HL-60 (cell line): Measurements from ENCODE around the gene SZT2.

Source experiments
- CTCF ChIP-seq: IDR thresholded peaks from one replicate; pipeline ENCODE4 v1.5.1; 2011; ENCODE audit warnings: low read length, control low read depth, inconsistent platforms; ENCODE audit not compliant: insufficient read depth
- POLR2AphosphoS5 ChIP-seq: IDR thresholded peaks from 2 replicates; pipeline ENCODE4 v1.6.1; 2012; ENCODE audit warnings: low read depth
- REST ChIP-seq: IDR thresholded peaks from 2 replicates; pipeline ENCODE4 v1.6.1; 2012; ENCODE audit warnings: low read depth; ENCODE audit not compliant: insufficient replicate concordance

DNA sequence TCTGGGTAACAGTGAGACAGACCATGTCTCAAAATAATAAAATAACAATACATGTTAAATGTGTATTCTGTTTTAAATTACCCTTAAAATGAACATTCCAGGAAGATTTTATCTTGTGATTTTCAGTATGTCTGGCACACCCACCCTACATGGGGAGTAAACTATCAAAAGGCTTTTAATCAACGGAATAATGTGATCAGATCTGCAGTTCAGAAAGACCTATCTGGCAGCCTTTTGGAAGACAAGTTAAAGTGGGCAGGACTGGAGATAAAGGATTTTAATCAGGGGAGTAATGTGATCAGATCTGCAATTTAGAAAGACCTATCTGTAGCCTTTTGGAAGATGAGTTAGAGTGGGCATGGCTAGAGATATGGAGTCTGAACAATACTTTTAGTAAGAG is 10.2 kb upstream of the SZT2 start:
- TF ChIP-seq CTCF (no peak), REST (no peak), POLR2AphosphoS5 (no peak)
